Thyroid gland (tissue), 4 donors: ENCODE results near the gene CSRNP3. TPM values are rescaled to one million over a fixed set of nuclear protein-coding genes. Genes with fewer than 3 reads are reported as not detected.

Source experiments
- DNase-seq, 2 donors: peaks; one replicate each; pipeline ENCODE4 v3.0.0-alpha.2; 2019
- H3K27ac ChIP-seq, 3 donors: fragments of 200-600 bp; sonication (generic); 1 replicate in 2 of 3; 2 replicates in 1 of 3; pipeline ENCODE4 v1.5.1; 2016 to 2019; ENCODE audit warnings: mild to moderate bottlenecking in 1 of 3, moderate library complexity in 1 of 3
- H3K27me3 ChIP-seq: fragments of 200-600 bp; sonication (generic); one replicate; pipeline ENCODE4 v1.5.1; 2019
- H3K36me3 ChIP-seq, 2 donors: fragments of 200-600 bp; sonication (generic); one replicate each; pipeline ENCODE4 v1.5.1; 2016 to 2019
- H3K4me1 ChIP-seq, 2 donors: fragments of 200-600 bp; sonication (generic); one replicate each; pipeline ENCODE4 v1.5.1; 2017 to 2019
- H3K4me3 ChIP-seq, 3 donors: fragments of 200-600 bp; sonication (generic); replicated peaks in 1 of 3; 1 replicate in 2 of 3; 2 replicates in 1 of 3; pipeline ENCODE4 v1.5.1; 2016; ENCODE audit warnings: mild to moderate bottlenecking in 1 of 3
- H3K9me3 ChIP-seq: fragments of 200-600 bp; sonication (generic); one replicate; pipeline ENCODE4 v1.5.1; 2017
- CTCF ChIP-seq, 6 experiments: fragments of 200-600 bp in 3 of 6; fragments of 450-650 bp in 3 of 6; sonication (generic) in 3 of 6; IDR thresholded peaks; one replicate each; pipeline ENCODE4 v1.5.1; 2016 to 2019; ENCODE audit warnings: antibody characterized with exemption in 6 of 6, mild to moderate bottlenecking in 2 of 6, inconsistent platforms in 1 of 6, moderate library complexity in 1 of 6
- POLR2A ChIP-seq, 2 donors: fragments of 450-650 bp; IDR thresholded peaks; one replicate each; pipeline ENCODE4 v1.6.1; 2017; ENCODE audit warnings: antibody characterized with exemption in 2 of 2, mild to moderate bottlenecking in 2 of 2, moderate library complexity in 1 of 2
- WGBS, 2 donors: methylation state at CpG; one replicate each; pipeline ENCODE4 v1.1.5; 2017; 5-methylcytosine and 5-hydroxymethylcytosine counted together
- intact Hi-C: fragments of 100-400 bp; cut with DNase I; formaldehyde crosslinking; loops from one replicate; pipeline ENCODE4 v1.15.1; 2023
- total RNA-seq, 4 donors: library from RNA; depleted of rRNA; stranded (reverse); fragments of >200 nt; gene quantifications; one replicate each; pipeline ENCODE4 v1.2.3, GENCODE V29; 2016

The CSRNP3 gene
- total RNA-seq, 4 donors from 2014 or later = 6.0 to 16.5 (median 9.9) TPM

- Histone ChIP-seq H3K36me3 (no peaks in the 10 kb centered on the region), H3K9me3 (no peaks in the 10 kb centered on the region), H3K27ac (no peak overlapping the region), H3K4me1 (peaks cover 14 to 16% of the 10 kb centered on the region in 2 donors), H3K27me3 (no peaks in the 10 kb centered on the region), H3K4me3 (no peak overlapping the region)
- 90 to 97% methylated on average over 3 of the region's 3 CpGs for WGBS, 2 donors
- intact Hi-C loops = no loop called here
- DNase-seq = no peak
- TF ChIP-seq CTCF (IDR thresholded peaks at IDR 0.05) (no peak), POLR2A (IDR thresholded peaks at IDR 0.05) (no peak)
These were observed 127.3 kb downstream of the CSRNP3 start for GRCh38 chr2:165596788-165597187.

- 47 to 52% methylated on average over 1 of the region's 1 CpG for WGBS, 2 donors
- intact Hi-C loops = no loop called here
- TF ChIP-seq CTCF (IDR thresholded peaks at IDR 0.05) = no peak
- no peak for TF ChIP-seq POLR2A (IDR thresholded peaks at IDR 0.05)
- no peak overlapping the region for H3K27ac ChIP-seq
- no peaks in the 10 kb centered on the region for H3K36me3 ChIP-seq
- no peaks in the 10 kb centered on the region for H3K9me3 ChIP-seq
- no peak for DNase-seq
- H3K4me1 ChIP-seq = peaks cover 13 to 15% of the 10 kb centered on the region in 2 donors
- H3K4me3 ChIP-seq = no peak overlapping the region
- no peaks in the 10 kb centered on the region for H3K27me3 ChIP-seq
These were observed 131.8 kb downstream of the CSRNP3 start for GRCh38 chr2:165601065-165601830.

GRCh38 chr2:165601928-165602521, 132.5 kb downstream of the CSRNP3 start:
- Histone ChIP-seq H3K9me3 (no peaks in the 10 kb centered on the region), H3K4me1 (peaks cover 13 to 15% of the 10 kb centered on the region in 2 donors), H3K27ac (peak overlapping the region in 1 of 3 donors; percentile 21), H3K27me3 (no peaks in the 10 kb centered on the region), H3K4me3 (no peak overlapping the region), H3K36me3 (no peaks in the 10 kb centered on the region)
- no peak for DNase-seq
- intact Hi-C loops = no loop called here
- 52 to 65% methylated on average over 3 of the region's 3 CpGs for WGBS, 2 donors
- no peak for TF ChIP-seq POLR2A (IDR thresholded peaks at IDR 0.05)

- Histone ChIP-seq H3K36me3 (no peaks in the 10 kb centered on the region), H3K4me1 (no peaks in the 10 kb centered on the region), H3K27me3 (no peaks in the 10 kb centered on the region), H3K9me3 (no peaks in the 10 kb centered on the region), H3K4me3 (no peak overlapping the region), H3K27ac (no peak overlapping the region)
- DNase-seq = no peak
- intact Hi-C loops = no loop called here
- WGBS, 2 donors = 92% methylated on average over 6 of the region's 6 CpGs
- TF ChIP-seq POLR2A (IDR thresholded peaks at IDR 0.05) = no peak
These were observed 140.2 kb downstream of the CSRNP3 start for GRCh38 chr2:165609672-165610071.

- H3K36me3 ChIP-seq = no peaks in the 10 kb centered on the region
- H3K4me3 ChIP-seq = no peak overlapping the region
- no peaks in the 10 kb centered on the region for H3K9me3 ChIP-seq
- no peaks in the 10 kb centered on the region for H3K27me3 ChIP-seq
- DNase-seq = no peak
- H3K27ac ChIP-seq = no peak overlapping the region
- 57 to 72% methylated on average over 6 of the region's 6 CpGs for WGBS, 2 donors
- TF ChIP-seq CTCF (IDR thresholded peaks at IDR 0.05) = no peak
- TF ChIP-seq POLR2A (IDR thresholded peaks at IDR 0.05) = no peak
- intact Hi-C loops = no loop called here
- H3K4me1 ChIP-seq = no peaks in the 10 kb centered on the region
These were observed 141.1 kb downstream of the CSRNP3 start for GRCh38 chr2:165610591-165611029.
